HG02943 (cell line): ENCODE measurements around the gene NR3C1.
A peak's percentile ranks its signal among the peaks of the same experiment; 100 is the strongest.

Source experiments
- ATAC-seq: cut with Tn5 transposase; IDR thresholded peaks from one replicate; pipeline ENCODE4 v1.9.1; 2021; ENCODE audit warnings: mild to moderate bottlenecking, low read depth, moderate library complexity; ENCODE audit not compliant: unreplicated experiment

NR3C1 gene

DNA sequence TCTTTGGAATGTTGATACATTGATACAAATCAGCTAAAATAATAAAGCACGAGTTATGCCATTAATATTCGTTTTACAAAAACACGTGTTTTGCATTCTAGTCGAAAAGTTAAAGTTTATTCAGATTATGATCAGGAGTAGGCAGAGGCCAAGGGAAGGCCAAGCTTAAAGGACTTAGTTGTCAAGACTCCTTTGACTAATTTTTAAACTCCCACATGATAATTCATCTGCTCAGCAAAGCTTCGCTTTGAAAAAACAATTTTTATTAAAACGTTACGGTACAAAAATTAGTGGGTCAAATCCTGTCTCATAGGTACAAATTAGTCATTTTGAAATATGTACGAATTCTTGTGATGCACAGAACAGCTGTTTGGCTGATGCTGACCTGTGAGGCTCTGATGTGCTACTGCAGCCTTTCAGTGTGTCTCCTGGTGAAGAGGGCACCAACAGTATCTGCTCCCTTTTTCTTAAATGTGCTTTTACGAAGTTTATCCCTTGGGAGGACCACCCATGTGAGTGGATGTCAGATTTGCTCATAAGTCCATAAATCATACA lies 23.0 kb upstream of the NR3C1 start:
- peak; percentile 56 for ATAC-seq

DNA sequence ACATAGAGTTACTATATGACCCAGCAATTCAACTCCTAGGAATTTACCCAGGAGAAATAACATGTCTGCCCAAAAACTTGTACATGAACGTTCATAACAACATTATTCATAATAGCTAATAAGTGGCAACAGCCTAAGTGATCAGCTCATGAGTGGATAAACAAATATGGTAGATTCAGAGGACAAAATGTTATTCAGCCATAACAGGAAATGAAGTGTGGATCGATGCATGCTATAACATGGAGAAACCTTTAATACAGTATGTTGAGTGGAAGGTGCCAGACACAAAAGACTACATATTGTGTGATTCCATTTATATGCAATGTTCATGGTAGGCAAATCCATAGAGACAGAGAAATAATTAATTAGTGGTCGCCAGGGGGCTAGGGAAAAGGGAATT lies 22.3 kb upstream of the NR3C1 start:
- no peak for ATAC-seq

DNA sequence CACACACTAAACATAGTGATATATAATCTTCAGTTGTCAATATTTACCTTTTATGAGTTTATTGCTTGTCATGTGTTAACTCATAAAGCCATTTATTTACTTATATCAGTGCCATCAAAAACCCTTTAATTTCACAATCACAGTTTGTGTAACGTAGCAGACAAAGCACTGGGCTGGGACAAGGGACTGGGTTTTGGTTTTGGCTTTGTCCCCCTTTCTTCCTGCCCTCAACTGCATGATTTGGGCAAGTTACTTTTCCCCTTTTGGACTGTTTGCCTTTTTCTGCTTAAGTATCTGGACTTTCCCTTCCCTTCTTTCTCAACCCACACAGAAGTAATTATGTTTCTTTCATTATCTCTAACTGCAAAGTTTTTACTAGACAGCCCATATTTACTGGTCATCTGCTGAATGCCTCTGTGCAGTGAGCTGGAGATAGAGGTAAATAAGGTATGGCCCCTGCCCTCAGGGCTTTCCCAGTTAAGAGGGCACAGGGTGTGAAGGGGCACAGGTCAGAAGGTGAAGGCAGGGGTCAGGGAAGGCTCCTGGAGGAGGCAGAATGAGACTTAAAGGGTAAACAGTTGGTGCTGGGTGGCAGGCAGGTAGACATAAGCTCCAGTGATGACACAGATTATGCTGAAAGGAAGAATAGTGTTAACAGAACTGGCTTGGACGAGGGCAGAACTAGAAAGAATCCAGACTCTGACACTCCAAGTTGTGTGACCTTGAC lies 14.8 kb upstream of the NR3C1 start:
- no peak for ATAC-seq

DNA sequence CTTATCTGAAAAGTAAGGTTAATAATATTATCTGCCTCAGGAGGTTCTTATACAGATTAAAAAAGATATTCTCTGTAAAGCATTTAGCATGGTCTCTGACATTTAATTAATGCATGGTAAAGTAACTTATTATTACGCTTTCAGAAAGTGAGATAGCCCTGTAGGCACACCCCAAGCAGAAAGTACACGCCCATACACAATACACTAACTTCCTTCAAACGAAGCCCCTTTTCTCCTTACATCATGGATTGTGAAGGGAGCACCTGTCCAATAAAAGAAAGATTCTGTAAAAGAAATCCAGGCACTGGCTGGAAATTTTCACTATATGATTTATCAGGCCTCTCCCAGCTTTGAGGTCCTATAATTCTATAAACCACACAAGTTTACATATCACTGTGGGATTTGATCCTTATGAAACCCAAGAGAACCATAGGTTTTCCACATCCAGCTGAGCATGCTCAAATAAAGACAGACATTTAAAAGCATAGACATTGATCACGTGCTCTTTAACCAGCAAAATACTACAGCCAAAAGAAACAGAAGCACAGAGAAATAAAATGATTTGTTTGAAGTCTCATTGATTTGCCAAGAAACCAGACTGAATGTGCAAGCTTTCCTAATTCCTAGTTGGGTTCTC lies 14.1 kb upstream of the NR3C1 start:
- ATAC-seq: no peak

DNA sequence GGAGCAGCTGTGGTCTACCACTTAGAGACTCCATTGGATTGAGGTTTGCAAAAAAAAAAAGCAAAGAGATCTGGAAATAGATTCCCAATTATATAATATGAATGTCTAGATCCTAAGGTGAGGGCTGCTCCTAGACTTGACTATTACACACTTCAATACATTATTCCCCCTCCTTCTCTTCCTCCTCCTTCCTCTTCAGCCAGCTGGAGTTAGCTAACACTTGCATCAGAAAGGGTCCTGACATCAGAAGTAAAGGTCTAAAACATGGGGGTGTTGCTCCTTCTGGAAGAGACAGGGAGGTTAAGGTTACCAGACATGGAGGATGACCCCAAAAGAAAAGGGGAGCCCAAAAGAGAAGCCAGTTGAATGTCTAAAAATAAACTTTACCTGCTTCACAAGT lies 12.9 kb upstream of the NR3C1 start:
- no peak for ATAC-seq

DNA sequence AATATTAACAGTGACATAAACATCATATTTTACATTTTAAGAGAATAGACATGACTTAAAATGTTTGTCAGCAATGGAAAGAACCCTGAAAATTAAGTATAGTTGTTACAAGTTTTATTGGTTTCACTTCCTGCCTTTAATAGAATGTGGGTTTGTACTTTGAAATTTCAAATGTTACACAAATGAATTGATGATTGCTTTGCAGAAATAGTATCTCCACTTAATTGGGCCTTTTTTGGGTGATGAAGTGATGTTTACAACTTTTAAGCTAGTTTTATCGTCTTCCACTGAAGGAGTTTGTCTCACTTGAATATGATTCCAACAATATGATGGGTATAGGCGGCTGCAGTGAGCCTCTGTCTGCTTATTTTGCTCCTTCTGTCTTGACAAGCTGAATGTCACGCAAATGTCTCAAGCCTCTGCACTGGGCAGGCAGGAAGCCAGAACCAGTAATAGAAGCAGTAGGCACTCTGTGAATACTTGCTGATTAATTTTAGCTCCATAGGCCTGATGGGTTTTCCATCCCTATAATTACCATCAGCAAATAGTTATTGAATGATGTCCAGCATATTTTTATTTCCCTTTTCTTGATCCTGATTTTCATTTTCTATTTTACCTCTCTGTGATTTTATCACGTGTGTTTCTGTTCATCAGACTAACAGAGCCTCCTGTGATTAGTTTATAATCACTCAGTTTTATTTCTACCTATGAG lies 10.6 kb upstream of the NR3C1 start:
- peak; percentile 88 for ATAC-seq

DNA sequence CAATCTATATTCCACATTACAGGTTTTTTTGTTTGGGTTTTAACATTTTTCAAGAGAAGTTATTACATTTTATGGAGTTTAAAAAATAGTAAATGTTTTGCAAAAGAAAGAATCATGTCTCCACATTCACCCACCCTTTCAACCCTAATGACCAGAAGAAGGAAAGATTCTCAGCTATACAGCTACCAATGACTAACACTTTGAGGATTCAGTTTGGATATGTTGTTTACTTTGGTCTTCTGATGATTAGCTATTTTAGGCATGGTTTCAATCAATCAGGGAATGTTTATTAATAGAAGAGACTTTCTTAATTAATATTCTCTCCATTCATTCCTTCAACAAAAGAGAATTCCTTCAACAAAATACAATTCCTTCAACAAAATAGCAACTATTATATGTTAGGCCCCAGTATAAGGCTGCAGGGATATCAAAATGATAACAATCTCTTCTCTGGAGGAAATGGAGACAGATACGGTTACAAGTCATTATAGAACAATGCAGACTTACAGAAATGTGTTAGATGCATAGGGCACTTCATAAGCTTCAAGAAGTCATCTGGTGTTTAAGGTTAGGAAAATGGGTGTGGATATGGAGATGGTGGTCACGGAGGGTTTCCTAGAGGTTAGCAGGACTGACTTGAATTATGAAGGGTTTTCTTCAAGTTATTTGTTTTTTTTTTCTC lies 9.3 kb upstream of the NR3C1 start:
- no peak for ATAC-seq

DNA sequence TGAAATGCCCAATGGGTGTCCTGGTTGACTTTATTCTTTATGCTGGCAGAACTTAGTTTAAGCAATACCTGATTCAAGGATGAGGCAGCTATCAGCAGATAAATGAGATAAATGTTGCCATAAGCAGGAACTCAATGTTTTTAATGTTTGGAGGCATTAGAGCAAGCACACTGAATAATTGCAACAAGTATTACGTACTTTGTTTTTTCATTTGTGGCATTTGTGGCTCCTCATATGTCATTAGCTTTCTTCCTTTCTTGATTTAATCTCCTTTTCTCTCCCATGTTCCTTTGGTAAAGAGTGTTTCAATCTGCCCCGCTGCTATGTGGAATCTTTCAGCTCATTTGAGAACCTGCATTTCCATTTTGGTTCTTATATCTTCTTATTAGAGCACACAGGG lies 6.4 kb upstream of the NR3C1 start:
- ATAC-seq: no peak

DNA sequence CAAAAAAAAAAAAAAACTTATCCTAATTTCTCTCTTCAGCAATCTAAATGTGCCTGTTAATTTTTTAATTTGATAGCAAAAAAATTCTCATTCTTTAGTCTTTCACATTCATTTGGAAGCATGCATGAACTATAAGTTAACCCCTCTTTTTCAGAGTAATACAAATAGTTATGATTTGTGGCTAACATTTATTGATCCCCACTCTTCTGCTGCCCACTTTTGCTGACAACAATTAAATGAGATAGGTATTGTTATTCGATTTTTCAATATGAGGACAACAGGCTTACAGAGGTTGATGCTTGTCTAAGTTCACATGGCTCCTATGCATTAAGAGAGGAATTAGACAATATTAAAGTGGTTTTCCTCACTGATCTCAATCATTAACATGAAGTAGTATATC lies 2.9 kb upstream of the NR3C1 start:
- no peak for ATAC-seq

DNA sequence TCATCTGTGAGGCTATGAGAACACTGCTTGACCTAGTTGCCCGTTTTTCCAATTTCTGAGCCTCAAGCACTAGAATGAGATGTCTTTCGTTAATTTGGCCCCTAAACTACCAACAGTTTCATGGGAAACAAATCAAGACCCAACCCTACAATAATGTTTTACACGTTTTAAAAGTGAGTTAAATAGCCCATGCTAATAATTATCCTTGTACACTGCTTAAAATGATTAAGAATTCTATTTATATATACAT lies 2.3 kb upstream of the NR3C1 start:
- no peak for ATAC-seq

DNA sequence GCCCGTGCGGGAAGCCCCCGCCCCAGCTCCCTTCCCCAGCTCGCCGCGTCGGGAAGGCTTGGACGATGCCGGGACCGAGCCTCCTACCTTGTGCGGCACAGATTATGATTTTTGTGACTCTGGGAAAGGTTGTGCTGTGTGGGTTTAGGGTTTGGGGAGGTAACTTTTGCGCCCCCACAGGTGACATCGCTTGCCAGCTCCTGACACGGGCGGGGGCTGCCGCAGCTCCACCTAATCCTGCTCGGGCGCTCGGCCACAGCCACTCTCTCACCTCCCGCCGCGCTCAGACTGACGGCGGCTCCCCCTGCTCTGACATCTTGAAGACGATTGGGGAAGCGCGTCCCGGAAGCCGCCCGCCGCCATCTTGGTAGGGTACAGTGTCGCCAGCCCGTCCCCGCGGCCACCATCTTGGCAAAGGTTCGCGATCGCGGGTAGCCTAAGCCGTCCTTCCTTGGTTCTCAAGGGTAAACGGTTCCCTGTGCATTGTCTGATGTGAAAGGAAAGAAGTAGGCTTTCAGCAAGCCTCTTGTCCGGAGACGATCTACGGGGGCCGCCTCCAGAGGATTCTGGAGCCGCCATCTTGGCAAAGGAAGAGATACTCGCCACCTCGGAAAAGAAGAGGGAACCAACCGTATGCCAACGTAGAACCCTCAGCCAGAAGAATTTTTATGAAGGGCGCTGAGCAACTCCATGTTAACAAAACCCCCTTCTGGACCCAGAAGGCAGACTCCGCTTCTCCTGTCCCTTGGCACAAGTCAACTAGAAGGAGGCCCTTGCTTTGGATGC lies 1.8 kb upstream of the NR3C1 start:
- peak; percentile 24 for ATAC-seq

DNA sequence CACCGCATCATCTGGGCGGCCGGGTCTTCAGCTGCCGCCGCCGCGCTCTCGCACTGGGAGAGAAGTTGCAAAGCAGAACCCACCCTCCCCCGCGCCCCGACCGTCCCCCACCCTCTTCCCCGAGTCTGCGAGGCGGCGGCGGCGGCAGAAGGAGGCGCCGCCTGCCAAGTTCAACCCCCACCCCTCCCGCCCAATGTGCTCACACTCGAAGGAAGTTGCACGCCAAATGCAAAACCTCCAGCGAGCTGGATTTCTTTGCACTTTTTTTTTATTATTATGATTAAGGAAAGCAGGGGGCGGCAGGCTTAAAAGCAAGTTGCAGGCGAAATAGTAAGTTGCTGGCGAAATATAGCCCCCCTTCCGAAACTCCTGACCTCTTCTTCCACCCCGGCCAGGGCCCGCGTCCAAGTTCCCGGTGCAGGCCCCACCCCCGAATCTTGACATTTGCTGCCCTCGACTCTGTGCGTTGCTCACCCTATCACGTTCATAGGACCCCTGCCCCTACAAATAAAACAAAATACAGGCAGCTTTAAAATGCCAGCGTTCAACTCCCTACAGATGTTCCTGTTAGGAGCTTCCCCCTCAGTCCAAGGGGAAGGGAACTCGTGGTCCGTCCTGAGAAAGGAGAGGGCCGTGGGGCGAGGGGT lies 1.1 kb upstream of the NR3C1 start:
- ATAC-seq: peak; percentile 30

DNA sequence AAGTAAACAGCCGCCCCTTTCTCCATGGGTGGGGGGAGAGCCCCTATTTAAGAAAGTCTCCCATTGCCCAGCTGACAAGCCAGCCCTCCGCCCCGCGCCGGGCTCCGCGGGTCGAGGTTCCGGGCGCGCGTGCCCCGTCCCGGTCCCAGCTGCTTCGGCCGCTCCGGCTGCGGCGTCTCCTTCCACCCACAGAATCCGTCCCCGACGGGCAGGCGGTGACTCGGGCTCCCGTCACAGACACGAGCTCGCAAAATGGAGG lies 223 bp downstream of the NR3C1 start:
- peak; percentile 15 for ATAC-seq

DNA sequence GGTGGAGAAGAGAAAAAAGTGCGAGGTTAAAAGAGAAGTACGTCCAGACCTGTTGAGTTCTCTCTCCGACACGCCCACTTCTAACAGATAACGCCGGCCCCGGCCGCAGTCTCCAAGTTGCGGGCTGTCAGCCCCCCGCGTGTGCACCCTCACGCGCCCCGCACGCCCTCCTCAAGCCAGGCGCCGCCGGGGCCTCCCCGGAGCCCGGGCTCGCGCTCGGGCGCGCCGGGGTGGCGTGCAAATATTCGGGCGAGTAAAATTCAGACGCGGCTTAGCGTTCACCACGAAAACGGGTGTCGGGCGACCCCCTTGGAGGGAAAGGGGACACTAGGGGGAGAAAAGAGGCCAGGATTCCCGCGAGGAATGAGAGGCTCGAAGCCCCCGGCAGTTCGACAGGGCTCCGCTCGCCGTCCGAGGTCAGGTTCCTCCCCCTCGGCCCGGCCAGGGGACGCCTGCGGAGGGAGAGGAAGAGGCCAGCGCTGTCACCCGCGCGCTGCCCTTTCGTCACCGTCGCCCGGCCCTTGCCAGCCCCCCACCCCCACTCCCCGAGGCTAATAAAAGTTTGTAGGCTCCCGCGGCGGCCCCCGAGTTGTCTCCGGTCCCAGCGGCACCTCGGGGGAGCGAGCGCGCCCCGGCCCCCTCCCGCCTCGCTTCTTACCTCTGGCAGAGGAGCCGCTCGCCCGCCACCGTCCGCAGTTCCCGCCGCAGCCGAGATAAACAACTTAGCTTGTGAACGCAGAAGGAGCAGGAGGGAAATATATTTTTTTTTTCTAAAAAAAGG lies 743 bp downstream of the NR3C1 start:
- ATAC-seq: no peak

DNA sequence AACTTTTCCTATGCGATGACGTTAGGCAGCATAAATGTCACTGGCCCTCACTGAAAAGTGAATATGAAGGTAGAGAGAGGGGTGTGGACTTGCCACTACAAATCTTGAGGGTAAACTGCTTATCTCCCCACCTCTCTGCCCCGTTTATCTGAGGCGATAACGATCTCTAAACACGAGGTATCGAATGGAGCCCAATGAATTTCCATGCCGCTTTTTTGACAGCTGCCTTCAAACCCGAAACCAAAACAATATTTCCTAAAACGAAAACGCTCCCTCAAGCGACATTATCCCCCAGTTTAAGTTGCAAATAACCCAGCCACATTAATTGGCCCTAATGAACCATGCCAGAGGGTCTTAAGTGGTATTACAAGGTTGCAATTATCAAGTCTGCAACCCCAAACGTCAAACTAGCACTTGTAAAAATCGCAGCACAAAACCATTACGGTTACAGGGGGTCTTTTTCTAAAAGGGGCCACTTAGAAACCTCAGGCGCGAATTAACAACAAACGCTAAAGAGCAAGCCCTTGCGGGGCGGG lies 1.4 kb downstream of the NR3C1 start:
- ATAC-seq: no peak

DNA sequence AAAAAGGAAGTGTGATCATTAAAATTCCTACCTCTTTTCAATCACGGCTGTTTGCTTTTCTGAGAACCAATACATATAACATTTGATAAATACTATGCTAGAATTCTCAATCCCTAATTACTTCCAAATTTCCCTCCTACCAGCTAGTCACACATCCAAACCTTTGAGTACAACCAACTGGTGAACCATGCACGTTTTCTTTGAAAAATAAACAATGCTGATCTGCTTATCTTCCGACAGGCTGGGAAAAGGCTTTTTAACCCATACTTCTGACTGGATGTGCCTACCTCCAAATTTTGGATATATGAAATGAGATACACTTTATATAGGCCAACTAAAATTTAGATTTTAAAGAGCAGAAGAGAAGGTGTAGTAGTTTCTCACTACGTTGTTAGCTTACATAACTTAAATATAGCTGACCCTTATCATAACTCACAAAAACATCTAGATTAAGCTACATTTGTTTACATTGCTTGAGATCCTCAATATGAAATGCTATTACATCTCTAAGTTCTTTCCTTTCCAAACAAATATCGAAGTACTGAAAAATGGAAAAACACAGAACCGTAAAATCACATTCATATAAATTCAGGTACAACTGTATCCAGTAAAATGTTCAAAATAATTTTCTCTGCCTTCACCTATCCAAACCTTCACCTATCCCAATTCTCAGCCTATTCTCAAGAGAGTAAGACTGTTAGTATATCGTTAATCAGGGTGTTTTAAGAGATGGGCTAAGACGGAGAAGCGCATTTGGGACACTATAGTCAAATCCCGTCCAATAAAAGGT lies 2.1 kb downstream of the NR3C1 start:
- no peak for ATAC-seq

DNA sequence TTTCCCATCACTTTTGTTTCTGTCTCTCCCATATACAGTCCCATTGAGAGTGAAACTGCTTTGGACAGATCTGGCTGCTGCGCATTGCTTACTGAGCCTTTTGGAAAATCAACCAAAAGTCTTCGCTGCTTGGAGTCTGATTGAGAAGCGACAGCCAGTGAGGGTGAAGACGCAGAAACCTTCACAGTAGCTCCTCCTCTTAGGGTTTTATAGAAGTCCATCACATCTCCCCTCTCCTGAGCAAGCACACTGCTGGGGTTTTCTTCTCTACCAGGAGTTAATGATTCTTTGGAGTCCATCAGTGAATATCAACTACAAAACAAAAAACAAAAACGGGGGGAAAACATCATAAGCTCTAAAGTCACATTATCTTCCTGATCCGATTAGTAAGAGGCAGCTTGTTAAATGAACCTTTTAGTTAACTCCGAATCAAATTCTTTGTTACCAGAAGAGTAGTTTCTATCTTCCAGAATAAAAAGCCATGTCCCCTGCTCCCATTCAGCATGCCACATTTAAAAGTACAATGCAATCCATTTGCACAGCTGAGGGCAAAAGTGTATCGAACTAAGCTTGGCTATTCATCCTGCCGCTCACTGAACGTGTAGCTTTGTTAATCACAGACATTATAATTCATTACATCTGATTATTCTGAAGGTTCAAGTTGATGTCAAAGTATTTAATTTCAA lies 2.8 kb downstream of the NR3C1 start:
- ATAC-seq: no peak
